ENCODE measurements around the gene EIF5A. TPM values are rescaled to one million over a fixed set of nuclear protein-coding genes. Genes with fewer than 3 reads are reported as not detected.

EIF5A gene
- total RNA-seq, 4 donors from 2014 or later: 135 to 210 (median 144) TPM

DNA sequence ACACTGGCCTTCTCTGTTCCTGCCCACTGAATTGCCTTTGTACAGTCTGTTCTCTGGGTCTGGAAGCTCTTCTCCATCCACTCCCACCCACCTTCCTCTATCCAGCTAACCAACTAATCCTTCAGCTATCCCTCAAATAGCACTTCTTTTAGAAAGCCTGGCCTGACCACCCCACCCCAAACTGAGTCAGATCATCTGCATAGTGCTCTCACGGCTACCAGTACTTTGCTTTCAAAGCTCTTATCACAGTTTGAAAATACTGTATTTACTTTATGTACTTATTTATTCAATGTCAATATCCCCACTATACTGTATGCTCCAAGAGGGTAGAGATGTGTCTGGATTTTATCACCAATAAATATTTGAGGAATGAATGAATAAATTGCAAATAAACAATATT is 40.6 kb upstream of the EIF5A start:
- no peak overlapping the region for H3K27ac ChIP-seq
- no peaks in the 10 kb centered on the region for H3K9me3 ChIP-seq
- no peak for DNase-seq
- WGBS, 2 donors: 77 to 81% methylated on average over 1 of the region's 1 CpG
- peaks cover 0 to 7% of the 10 kb centered on the region in 2 donors for H3K4me1 ChIP-seq
- no peaks in the 10 kb centered on the region for H3K27me3 ChIP-seq
- no peaks in the 10 kb centered on the region for H3K36me3 ChIP-seq
- H3K4me3 ChIP-seq (replicated peaks in 1 of 3): no peak overlapping the region
- intact Hi-C loops (cut with DNase I): no loop called here
- no peak for TF ChIP-seq POLR2A (IDR thresholded peaks at IDR 0.05)
- TF ChIP-seq, protein P1, sequence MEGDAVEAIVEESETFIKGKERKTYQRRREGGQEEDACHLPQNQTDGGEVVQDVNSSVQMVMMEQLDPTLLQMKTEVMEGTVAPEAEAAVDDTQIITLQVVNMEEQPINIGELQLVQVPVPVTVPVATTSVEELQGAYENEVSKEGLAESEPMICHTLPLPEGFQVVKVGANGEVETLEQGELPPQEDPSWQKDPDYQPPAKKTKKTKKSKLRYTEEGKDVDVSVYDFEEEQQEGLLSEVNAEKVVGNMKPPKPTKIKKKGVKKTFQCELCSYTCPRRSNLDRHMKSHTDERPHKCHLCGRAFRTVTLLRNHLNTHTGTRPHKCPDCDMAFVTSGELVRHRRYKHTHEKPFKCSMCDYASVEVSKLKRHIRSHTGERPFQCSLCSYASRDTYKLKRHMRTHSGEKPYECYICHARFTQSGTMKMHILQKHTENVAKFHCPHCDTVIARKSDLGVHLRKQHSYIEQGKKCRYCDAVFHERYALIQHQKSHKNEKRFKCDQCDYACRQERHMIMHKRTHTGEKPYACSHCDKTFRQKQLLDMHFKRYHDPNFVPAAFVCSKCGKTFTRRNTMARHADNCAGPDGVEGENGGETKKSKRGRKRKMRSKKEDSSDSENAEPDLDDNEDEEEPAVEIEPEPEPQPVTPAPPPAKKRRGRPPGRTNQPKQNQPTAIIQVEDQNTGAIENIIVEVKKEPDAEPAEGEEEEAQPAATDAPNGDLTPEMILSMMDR (IDR thresholded peaks at IDR 0.05): no peak

DNA sequence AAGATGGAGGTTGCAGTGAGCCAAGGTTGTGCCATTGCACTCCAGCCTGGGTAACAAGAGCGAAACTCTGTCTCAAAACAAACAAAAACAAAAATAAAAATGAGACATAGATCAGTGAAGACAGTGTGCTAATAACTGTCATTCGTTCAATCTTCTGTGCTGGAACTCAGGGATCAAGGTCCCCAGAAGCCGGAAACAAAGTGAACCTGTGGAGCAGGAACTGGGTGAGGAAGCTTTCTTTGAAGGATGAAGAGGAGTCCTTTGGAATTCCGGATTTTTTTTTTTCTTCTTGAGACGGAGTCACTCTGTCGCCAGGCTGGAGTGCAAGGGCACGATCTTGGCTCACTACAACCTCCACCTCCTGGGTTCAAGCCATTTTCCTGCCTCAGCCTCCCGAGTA is 28.0 kb upstream of the EIF5A start:
- intact Hi-C loops (cut with DNase I): no loop called here
- no peaks in the 10 kb centered on the region for H3K9me3 ChIP-seq
- H3K4me3 ChIP-seq (replicated peaks in 1 of 3): no peak overlapping the region
- H3K27me3 ChIP-seq: no peaks in the 10 kb centered on the region
- H3K36me3 ChIP-seq: no peaks in the 10 kb centered on the region
- peaks cover 16 to 23% of the 10 kb centered on the region in 2 donors for H3K4me1 ChIP-seq
- H3K27ac ChIP-seq: no peak overlapping the region
- DNase-seq: no peak
- 87 to 89% methylated on average over 8 of the region's 8 CpGs for WGBS, 2 donors
- TF ChIP-seq, protein P1 (IDR thresholded peaks at IDR 0.05): no peak
- no peak for TF ChIP-seq POLR2A (IDR thresholded peaks at IDR 0.05)

DNA sequence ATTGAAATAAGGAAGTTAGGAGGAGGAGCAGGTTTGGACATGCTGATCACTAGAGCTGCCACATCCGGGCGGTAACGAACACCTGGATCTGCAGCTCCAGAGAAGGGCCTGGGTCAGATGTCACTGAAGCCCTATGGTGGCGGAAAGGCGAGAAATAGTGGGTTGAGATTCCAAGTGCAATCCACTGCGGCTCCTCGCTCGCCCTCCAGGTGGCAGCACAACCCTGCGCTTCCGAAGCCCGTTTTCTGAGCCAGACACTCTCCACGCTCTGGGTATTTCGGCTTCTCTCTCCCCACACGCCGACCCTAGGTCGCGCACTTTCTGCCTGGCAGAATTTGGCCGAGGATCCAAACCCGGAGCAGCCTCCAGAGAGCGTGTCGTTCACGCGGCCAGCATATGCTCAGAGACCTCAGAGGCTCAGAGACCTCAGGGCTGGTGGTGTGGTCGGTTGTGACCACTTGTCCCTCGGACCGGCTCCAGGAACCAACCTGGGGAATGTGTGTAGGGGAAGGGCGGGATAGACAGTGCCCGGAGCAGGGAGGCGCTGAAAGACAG is 26.8 kb upstream of the EIF5A start:
- no peak for TF ChIP-seq POLR2A (IDR thresholded peaks at IDR 0.05)
- TF ChIP-seq, protein P1 (IDR thresholded peaks at IDR 0.05): peak; percentile 73 to 99 (median 96)
- peak; percentile 82 to 83 for DNase-seq
- intact Hi-C loops (cut with DNase I): loop anchor here (2.0 kb wide), 1 partner anchor 16 kb away; no protein-coding TSS in a partner anchor
- H3K27me3 ChIP-seq: no peaks in the 10 kb centered on the region
- no peaks in the 10 kb centered on the region for H3K36me3 ChIP-seq
- H3K4me1 ChIP-seq: peaks cover 16 to 23% of the 10 kb centered on the region in 2 donors
- WGBS, 2 donors: 1 to 2% methylated on average over 14 to 29 of the region's 29 CpGs
- H3K9me3 ChIP-seq: no peaks in the 10 kb centered on the region
- peak overlapping the region in 1 of 3 donors; percentile 27 for H3K4me3 ChIP-seq (replicated peaks in 1 of 3)
- peak overlapping the region; percentile 75 to 84 (median 81) for H3K27ac ChIP-seq

DNA sequence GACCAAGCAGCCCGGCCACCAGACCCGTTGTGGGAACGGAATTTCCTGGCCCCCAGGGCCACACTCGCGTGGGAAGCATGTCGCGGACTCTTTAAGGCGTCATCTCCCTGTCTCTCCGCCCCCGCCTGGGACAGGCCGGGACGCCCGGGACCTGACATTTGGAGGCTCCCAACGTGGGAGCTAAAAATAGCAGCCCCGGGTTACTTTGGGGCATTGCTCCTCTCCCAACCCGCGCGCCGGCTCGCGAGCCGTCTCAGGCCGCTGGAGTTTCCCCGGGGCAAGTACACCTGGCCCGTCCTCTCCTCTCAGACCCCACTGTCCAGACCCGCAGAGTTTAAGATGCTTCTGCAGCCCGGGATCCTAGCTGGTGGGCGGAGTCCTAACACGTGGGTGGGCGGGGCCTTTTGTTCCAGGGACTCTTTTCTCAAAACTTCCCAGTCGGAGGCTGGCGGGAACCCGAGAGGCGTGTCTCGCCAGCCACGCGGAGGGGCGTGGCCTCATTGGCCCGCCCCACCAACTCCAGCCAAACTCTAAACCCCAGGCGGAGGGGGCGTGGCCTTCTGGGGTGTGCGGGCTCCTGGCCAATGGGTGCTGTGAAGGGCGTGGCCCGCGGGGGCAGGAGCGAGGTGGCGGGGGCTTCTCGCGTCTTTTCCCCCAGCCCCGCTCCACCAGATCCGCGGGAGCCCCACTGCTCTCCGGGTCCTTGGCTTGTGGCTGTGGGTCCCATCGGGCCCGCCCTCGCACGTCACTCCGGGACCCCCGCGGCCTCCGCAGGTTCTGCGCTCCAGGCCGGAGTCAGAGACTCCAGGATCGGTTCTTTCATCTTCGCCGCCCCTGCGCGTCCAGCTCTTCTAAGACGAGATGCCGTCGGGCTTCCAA is 26.1 kb upstream of the EIF5A start, which contains the start of gene SLC2A4:
TSS of gene SLC2A4 (plus strand) at position 645 of the 879 bp plus-strand sequence. CDS start at position 862, 217 bp downstream.
- Histone ChIP-seq H3K4me1 (peaks cover 16 to 23% of the 10 kb centered on the region in 2 donors), H3K4me3 (replicated peaks in 1 of 3) (peak within 1 kb of the TSS in 2 of 3 donors; percentile 12 to 27), H3K27ac (peak within 1 kb of the TSS; percentile 75 to 84 (median 81)), H3K9me3 (no peaks in the 10 kb centered on the region), H3K27me3 (no peaks in the 10 kb centered on the region), H3K36me3 (no peaks in the 10 kb centered on the region)
- TF ChIP-seq, protein P1 (IDR thresholded peaks at IDR 0.05): no peak
- TF ChIP-seq POLR2A (IDR thresholded peaks at IDR 0.05): no peak
- WGBS, 2 donors: 0 to 1% methylated on average over 25 to 33 of the region's 71 CpGs
- intact Hi-C loops (cut with DNase I): loop anchor here (2.0 kb wide), 1 partner anchor 15 kb away; no protein-coding TSS in a partner anchor
- peak; percentile 94 to 96 for DNase-seq

Data from thyroid gland (tissue), 4 donors.